Endothelial cell of umbilical vein (primary cell): ENCODE measurements around the gene COL4A1. TPM values are rescaled to one million over a fixed set of nuclear protein-coding genes. Genes with fewer than 3 reads are reported as not detected.

Experiments used
- BruUV-seq: library from RNA; stranded (reverse); fragments of 400-500 nt; replicated peaks from 2 replicates; lab custom pipeline; 2021; lab: Mats Ljungman, UMichigan
- CTCF ChIA-PET: fragments of 300-600, 350-600 bp; sonication (Branson Sonifier 250); formaldehyde crosslinking; loops from one replicate; lab custom pipeline; 2021; ENCODE audit warnings: antibody characterized with exemption, inconsistent platforms; lab: Charles Lee
- POLR2A ChIA-PET: fragments of 300-600, 350-600 bp; sonication (Branson Sonifier 250); formaldehyde crosslinking; loops from one replicate; lab custom pipeline; 2021; ENCODE audit warnings: antibody characterized with exemption, inconsistent platforms; lab: Charles Lee
- DNase-seq: peaks from one replicate; pipeline ENCODE4 v3.0.0-alpha.2; 2011; ENCODE audit warnings: low read depth, low spot score
- FAIRE-seq: peaks from 2 replicates; lab custom pipeline; 2011; peaks lifted over from hg19 to GRCh38; lab: Jason Lieb, UNC
- H2AFZ ChIP-seq: 2 replicates; pipeline ENCODE4 v1.6.0; 2012; ENCODE audit warnings: low read depth, low read length, control low read depth, inconsistent platforms
- H3K27ac ChIP-seq: 2 replicates; pipeline ENCODE4 v1.5.1; 2011; ENCODE audit warnings: low read depth, mild to moderate bottlenecking, control low read depth, low read length, moderate library complexity; ENCODE audit not compliant: insufficient read depth
- H3K27me3 ChIP-seq, 2 experiments: 2 replicates each; pipeline versions ENCODE4 v1.6.0 to v1.6.1; 2011; ENCODE audit warnings: low read length in 2 of 2, mixed read lengths in 1 of 2; ENCODE audit not compliant: control insufficient read depth in 2 of 2, insufficient read depth in 2 of 2
- H3K36me3 ChIP-seq, 2 experiments: 2 replicates in 1 of 2; 3 replicates in 1 of 2; pipeline ENCODE4 v1.5.1; 2011; ENCODE audit warnings: low read length in 2 of 2, mild to moderate bottlenecking in 1 of 2, moderate library complexity in 1 of 2; ENCODE audit not compliant: control insufficient read depth in 2 of 2, insufficient read depth in 2 of 2; ENCODE audit errors: extremely low read depth in 1 of 2
- H3K4me1 ChIP-seq: 3 replicates; pipeline ENCODE4 v1.5.1; 2011; ENCODE audit warnings: mild to moderate bottlenecking, low read length; ENCODE audit not compliant: control insufficient read depth, insufficient read depth; ENCODE audit errors: extremely low read depth
- H3K4me2 ChIP-seq: 2 replicates; pipeline ENCODE4 v1.6.1; 2011; ENCODE audit warnings: low read length, control low read depth, mixed read lengths; ENCODE audit not compliant: insufficient read depth
- H3K4me3 ChIP-seq, 3 experiments: fragments of 200-600 bp in 1 of 3; sonication (generic), shearing (Covaris generic) in 1 of 3; replicated peaks in 1 of 3; 2 replicates each; pipeline ENCODE4 v1.5.1; 2011 to 2016; ENCODE audit warnings: control low read depth in 3 of 3, low read length in 3 of 3, mild to moderate bottlenecking in 2 of 3, inconsistent platforms in 1 of 3, low read depth in 1 of 3, moderate library complexity in 1 of 3; ENCODE audit not compliant: insufficient read depth in 1 of 3
- H3K79me2 ChIP-seq: 2 replicates; pipeline ENCODE4 v1.6.0; 2012; ENCODE audit warnings: low read length, inconsistent platforms; ENCODE audit not compliant: control insufficient read depth, insufficient read depth
- H3K9ac ChIP-seq: replicated peaks from 2 replicates; pipeline ENCODE3; 2011; ENCODE audit warnings: low read length, control low read depth; ENCODE audit not compliant: insufficient read depth; ENCODE audit errors: extremely low read depth
- H3K9me1 ChIP-seq: replicated peaks from 3 replicates; pipeline ENCODE4 v1.6.0; 2011; ENCODE audit warnings: mild to moderate bottlenecking, low read length; ENCODE audit not compliant: control insufficient read depth, insufficient read depth; ENCODE audit errors: extremely low read depth
- H3K9me3 ChIP-seq: replicated peaks from 2 replicates; pipeline ENCODE4 v1.5.1; 2012; ENCODE audit warnings: low read length, inconsistent platforms; ENCODE audit not compliant: control insufficient read depth, insufficient read depth
- H4K20me1 ChIP-seq: replicated peaks from 2 replicates; pipeline ENCODE3; 2011; ENCODE audit warnings: mild to moderate bottlenecking, low read length; ENCODE audit not compliant: control insufficient read depth, insufficient read depth; ENCODE audit errors: extremely low read depth
- EZH2 ChIP-seq: IDR thresholded peaks from 2 replicates; pipeline ENCODE4 v1.6.1; 2012; ENCODE audit warnings: borderline replicate concordance, low read depth, mild to moderate bottlenecking, moderate library complexity, low read length, inconsistent platforms; ENCODE audit not compliant: severe bottlenecking
- FOS ChIP-seq: IDR thresholded peaks from 2 replicates; pipeline ENCODE4 v1.6.1; 2011; ENCODE audit warnings: mild to moderate bottlenecking, low read length, moderate library complexity, borderline replicate concordance; ENCODE audit not compliant: insufficient read depth
- GATA2 ChIP-seq: IDR thresholded peaks from 2 replicates; pipeline ENCODE4 v1.7.0; 2011; ENCODE audit warnings: low read depth, mild to moderate bottlenecking, moderate library complexity, mixed read lengths, low read length; ENCODE audit not compliant: insufficient read length, insufficient read depth
- JUN ChIP-seq: IDR thresholded peaks from 2 replicates; pipeline ENCODE4 v1.6.1; 2011; ENCODE audit warnings: borderline replicate concordance, low read depth; ENCODE audit not compliant: insufficient read length, insufficient read depth
- MYC ChIP-seq: IDR thresholded peaks from one replicate; pipeline ENCODE4 v1.6.1; 2011; ENCODE audit warnings: mild to moderate bottlenecking, low read depth, low read length
- POLR2A ChIP-seq: IDR thresholded peaks from 2 replicates; pipeline ENCODE4 v1.6.1; 2012; ENCODE audit warnings: low read depth, mild to moderate bottlenecking, control low read depth, low read length
- POLR2AphosphoS5 ChIP-seq: IDR thresholded peaks from 2 replicates; pipeline ENCODE4 v1.6.1; 2012; ENCODE audit warnings: low read depth, mild to moderate bottlenecking, control low read depth, low read length, moderate library complexity; ENCODE audit not compliant: insufficient read depth
- dilution Hi-C: fragments of 300-500 bp; cut with MboI; formaldehyde crosslinking; loops from one replicate; pipeline ENCODE4 v1.15.0; 2019; ENCODE audit warnings: low sequenced_read_pairs; ENCODE audit not compliant: extremely low pct_ligation_motif_present
- intact Hi-C: fragments of 100-400 bp; cut with micrococcal nuclease; formaldehyde crosslinking; loops from one replicate; pipeline ENCODE4 v1.10.0; 2022
- polyA plus RNA-seq, 4 experiments: library from polyadenylated mRNA; depleted of rRNA in 3 of 4; stranded (reverse) in 3 of 4; unstranded in 1 of 4; fragments of >200 nt; gene quantifications; 2 replicates each; pipeline versions ENCODE4 v1.2.1 to v1.2.3, GENCODE V29; 2011 to 2012; ENCODE audit warnings: missing spikeins in 1 of 4
- total RNA-seq: library from RNA; stranded (reverse); gene quantifications from 2 replicates; pipeline ENCODE4 v1.2.3, GENCODE V29; 2021
- TF ChIP-seq, protein P1 (sequence below): IDR thresholded peaks from 2 replicates; pipeline ENCODE4 v1.6.1; 2011; ENCODE audit not compliant: insufficient read depth, insufficient read length
- TF ChIP-seq, protein P2 (sequence below), 2 donors: IDR thresholded peaks; 1 replicate in 1 of 2; 2 replicates in 1 of 2; pipeline ENCODE4 v1.5.1; 2011; ENCODE audit warnings: low read length in 2 of 2, mild to moderate bottlenecking in 2 of 2, moderate library complexity in 2 of 2, control low read depth in 1 of 2, inconsistent platforms in 1 of 2, low read depth in 1 of 2; ENCODE audit not compliant: insufficient read depth in 1 of 2; ENCODE audit errors: extremely low read depth in 1 of 2

Gene COL4A1
- total and polyA plus RNA-seq, 2 donors (not counting 3 experiments of a cell fraction or from before 2014, with no cell fraction given), result 384 to 1,119 TPM

- no TSS peak for BruUV-seq
- Histone ChIP-seq H3K79me2 (peaks cover 49% of the 10 kb centered on the region), H3K4me1 (peaks cover 33% of the 10 kb centered on the region), H3K4me3 (no peak overlapping the region), H3K27ac (no peak overlapping the region), H3K9me3 (no peaks in the 10 kb centered on the region), H3K9me1 (no peaks in the 10 kb centered on the region), H3K36me3 (peaks cover 0 to 3% of the 10 kb centered on the region in 2 experiments), H3K9ac (no peak overlapping the region), H4K20me1 (peaks cover 2% of the 10 kb centered on the region), H3K27me3 (peaks cover 0 to 2% of the 10 kb centered on the region in 2 experiments), H2AFZ (no peak overlapping the region), H3K4me2 (no peak overlapping the region)
- DNase-seq, result no peak
- FAIRE-seq, result no peak
- dilution Hi-C loops, result no loop called here
- CTCF ChIA-PET, result interaction anchor here (1.0 kb wide), 1 partner anchor 9 kb away, joined by 5 read pairs; no protein-coding TSS in a partner anchor
- POLR2A ChIA-PET, result no interaction called here
- TF ChIP-seq MYC (no peak), JUN (no peak), FOS (no peak), POLR2A (no peak), EZH2 (no peak), GATA2 (no peak), POLR2AphosphoS5 (no peak)
- TF ChIP-seq, protein P1, sequence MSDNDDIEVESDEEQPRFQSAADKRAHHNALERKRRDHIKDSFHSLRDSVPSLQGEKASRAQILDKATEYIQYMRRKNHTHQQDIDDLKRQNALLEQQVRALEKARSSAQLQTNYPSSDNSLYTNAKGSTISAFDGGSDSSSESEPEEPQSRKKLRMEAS, result no peak
- TF ChIP-seq, protein P2, sequence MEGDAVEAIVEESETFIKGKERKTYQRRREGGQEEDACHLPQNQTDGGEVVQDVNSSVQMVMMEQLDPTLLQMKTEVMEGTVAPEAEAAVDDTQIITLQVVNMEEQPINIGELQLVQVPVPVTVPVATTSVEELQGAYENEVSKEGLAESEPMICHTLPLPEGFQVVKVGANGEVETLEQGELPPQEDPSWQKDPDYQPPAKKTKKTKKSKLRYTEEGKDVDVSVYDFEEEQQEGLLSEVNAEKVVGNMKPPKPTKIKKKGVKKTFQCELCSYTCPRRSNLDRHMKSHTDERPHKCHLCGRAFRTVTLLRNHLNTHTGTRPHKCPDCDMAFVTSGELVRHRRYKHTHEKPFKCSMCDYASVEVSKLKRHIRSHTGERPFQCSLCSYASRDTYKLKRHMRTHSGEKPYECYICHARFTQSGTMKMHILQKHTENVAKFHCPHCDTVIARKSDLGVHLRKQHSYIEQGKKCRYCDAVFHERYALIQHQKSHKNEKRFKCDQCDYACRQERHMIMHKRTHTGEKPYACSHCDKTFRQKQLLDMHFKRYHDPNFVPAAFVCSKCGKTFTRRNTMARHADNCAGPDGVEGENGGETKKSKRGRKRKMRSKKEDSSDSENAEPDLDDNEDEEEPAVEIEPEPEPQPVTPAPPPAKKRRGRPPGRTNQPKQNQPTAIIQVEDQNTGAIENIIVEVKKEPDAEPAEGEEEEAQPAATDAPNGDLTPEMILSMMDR (IDR thresholded peaks at IDR 0.05; ENCODE audit: extremely low read depth in 1 of 2, insufficient read depth in 1 of 2, low read depth in 1 of 2, low read length in 2 of 2), result no peak
- intact Hi-C loops, result no loop called here
Observed at GRCh38 chr13:110350049-110350448, 43.1 kb upstream of the COL4A1 start.
